HepG2 (cell line): ENCODE measurements around the gene TEAD3. TPM values are rescaled to one million over a fixed set of nuclear protein-coding genes. Genes with fewer than 3 reads are reported as not detected.

Experiments used
- CREB1 ChIP-seq, 2 experiments: fragments of 450-650 bp in 1 of 2; IDR thresholded peaks; 2 replicates each; pipeline ENCODE4 v1.6.1; 2016 to 2017; ENCODE audit warnings: control low read depth in 1 of 2, mild to moderate bottlenecking in 1 of 2, missing compliant biosample characterization in 1 of 2, missing genetic modification characterization in 1 of 2
- GPN1 ChIP-seq: sonication (generic); formaldehyde crosslinking; IDR thresholded peaks from 2 replicates; pipeline ENCODE4 v1.5.1; 2020; ENCODE audit warnings: missing genetic modification reagents, borderline replicate concordance
- HES4 ChIP-seq: sonication (generic); formaldehyde crosslinking; IDR thresholded peaks from 2 replicates; pipeline ENCODE4 v1.9.0; 2021; ENCODE audit warnings: mild to moderate bottlenecking, missing genetic modification reagents, borderline replicate concordance
- HOXD1 ChIP-seq: sonication (generic); formaldehyde crosslinking; IDR thresholded peaks from 2 replicates; pipeline ENCODE4 v1.5.0; 2020; ENCODE audit warnings: missing genetic modification reagents
- JUNB ChIP-seq: sonication (generic); formaldehyde crosslinking; IDR thresholded peaks from 2 replicates; pipeline ENCODE4 v1.8.0; 2022; ENCODE audit warnings: missing genetic modification reagents, mild to moderate bottlenecking, borderline replicate concordance
- MEIS1 ChIP-seq: sonication (generic); formaldehyde crosslinking; IDR thresholded peaks from 2 replicates; pipeline ENCODE4 v1.9.0; 2021; ENCODE audit warnings: mild to moderate bottlenecking, missing genetic modification reagents, moderate library complexity, borderline replicate concordance
- RAD21 ChIP-seq: fragments of 450-650 bp; formaldehyde crosslinking; IDR thresholded peaks from 2 replicates; pipeline ENCODE4 v1.5.0; 2020; ENCODE audit warnings: mild to moderate bottlenecking
- ZKSCAN5 ChIP-seq: sonication (generic); formaldehyde crosslinking; IDR thresholded peaks from 2 replicates; pipeline ENCODE4 v1.5.1; 2020; ENCODE audit warnings: mild to moderate bottlenecking, missing genetic modification reagents
- ZMYM2 ChIP-seq: sonication (generic); formaldehyde crosslinking; IDR thresholded peaks from 2 replicates; pipeline ENCODE4 v1.8.0; 2022; ENCODE audit warnings: mild to moderate bottlenecking, missing genetic modification reagents
- ZNF354B ChIP-seq: sonication (generic); formaldehyde crosslinking; IDR thresholded peaks from 2 replicates; pipeline ENCODE4 v1.8.0; 2022; ENCODE audit warnings: mild to moderate bottlenecking, missing genetic modification reagents
- ZSCAN12 ChIP-seq: sonication (generic); formaldehyde crosslinking; IDR thresholded peaks from 2 replicates; pipeline ENCODE4 v1.9.0; 2021; ENCODE audit warnings: mild to moderate bottlenecking, missing genetic modification reagents
- polyA plus RNA-seq, 8 experiments: library from polyadenylated mRNA; depleted of rRNA in 3 of 8; stranded (reverse) in 7 of 8; unstranded in 1 of 8; fragments of >200 nt; fragmentation: Illumina TruSeq in 4 of 8; extraction: Trizol in 4 of 8; gene quantifications; 2 replicates each; pipeline versions ENCODE4 v1.2.1 to v1.2.3, GENCODE V29; 2011 to 2016; ENCODE audit warnings: low read depth in 4 of 8, missing spikeins in 1 of 8, mixed read lengths in 1 of 8; ENCODE audit not compliant: insufficient read depth in 1 of 8
- total RNA-seq, 5 experiments: library from RNA; depleted of rRNA; stranded (reverse); fragments of >200 nt; fragmentation: Illumina TruSeq; extraction: Trizol; gene quantifications; 2 replicates each; pipeline ENCODE4 v1.2.3, GENCODE V29; 2016; ENCODE audit warnings: low read depth in 1 of 5
- TF ChIP-seq, protein P1 (sequence below): sonication (generic); formaldehyde crosslinking; IDR thresholded peaks from one replicate; pipeline ENCODE4 v1.5.1; 2020; ENCODE audit warnings: mild to moderate bottlenecking, missing genetic modification reagents; ENCODE audit errors: not compliant biosample characterization

Gene TEAD3
- total and polyA plus RNA-seq, 2 of the 13 experiments (the other 11 are each of a cell fraction or from before 2014, with no cell fraction given) = 15.1 to 16.5 TPM

DNA sequence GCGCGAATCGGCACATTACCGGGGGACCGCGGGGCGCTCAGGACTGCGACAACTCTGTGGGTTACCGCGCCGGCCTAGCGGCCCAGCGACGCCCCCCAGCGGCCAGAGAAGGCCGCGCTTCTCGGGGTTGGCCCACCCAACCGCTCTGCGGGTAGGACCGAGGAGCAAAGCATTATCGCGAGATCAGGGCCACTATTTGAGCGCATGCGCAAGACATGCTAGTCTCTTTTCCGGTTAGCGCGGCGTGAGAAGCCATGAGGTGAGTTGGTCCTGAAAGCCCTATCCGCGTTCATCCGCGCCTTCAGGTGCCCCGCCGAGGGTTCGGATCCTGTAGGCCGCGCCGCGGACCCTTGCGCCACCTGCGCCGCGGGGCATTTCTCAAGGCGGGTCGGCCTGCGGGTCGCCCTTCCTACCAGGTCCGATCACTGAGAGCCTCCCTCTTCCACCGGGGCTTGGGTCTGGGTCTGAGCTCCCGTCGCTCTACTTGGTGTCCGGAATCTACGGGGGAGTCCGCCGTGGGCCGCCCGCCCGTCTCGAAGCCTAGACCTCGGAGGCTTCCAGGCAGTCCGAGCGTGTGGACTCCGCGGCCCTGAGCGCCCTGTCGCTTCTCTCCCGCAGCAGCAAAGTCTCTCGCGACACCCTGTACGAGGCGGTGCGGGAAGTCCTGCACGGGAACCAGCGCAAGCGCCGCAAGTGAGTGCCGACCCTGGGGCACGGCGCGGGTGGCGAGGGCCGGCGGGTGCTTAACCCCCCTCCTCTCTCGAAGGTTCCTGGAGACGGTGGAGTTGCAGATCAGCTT lies 28.5 kb downstream of the TEAD3 start, which contains the start of gene RPL10A (continued):
- TF ChIP-seq, protein P1, sequence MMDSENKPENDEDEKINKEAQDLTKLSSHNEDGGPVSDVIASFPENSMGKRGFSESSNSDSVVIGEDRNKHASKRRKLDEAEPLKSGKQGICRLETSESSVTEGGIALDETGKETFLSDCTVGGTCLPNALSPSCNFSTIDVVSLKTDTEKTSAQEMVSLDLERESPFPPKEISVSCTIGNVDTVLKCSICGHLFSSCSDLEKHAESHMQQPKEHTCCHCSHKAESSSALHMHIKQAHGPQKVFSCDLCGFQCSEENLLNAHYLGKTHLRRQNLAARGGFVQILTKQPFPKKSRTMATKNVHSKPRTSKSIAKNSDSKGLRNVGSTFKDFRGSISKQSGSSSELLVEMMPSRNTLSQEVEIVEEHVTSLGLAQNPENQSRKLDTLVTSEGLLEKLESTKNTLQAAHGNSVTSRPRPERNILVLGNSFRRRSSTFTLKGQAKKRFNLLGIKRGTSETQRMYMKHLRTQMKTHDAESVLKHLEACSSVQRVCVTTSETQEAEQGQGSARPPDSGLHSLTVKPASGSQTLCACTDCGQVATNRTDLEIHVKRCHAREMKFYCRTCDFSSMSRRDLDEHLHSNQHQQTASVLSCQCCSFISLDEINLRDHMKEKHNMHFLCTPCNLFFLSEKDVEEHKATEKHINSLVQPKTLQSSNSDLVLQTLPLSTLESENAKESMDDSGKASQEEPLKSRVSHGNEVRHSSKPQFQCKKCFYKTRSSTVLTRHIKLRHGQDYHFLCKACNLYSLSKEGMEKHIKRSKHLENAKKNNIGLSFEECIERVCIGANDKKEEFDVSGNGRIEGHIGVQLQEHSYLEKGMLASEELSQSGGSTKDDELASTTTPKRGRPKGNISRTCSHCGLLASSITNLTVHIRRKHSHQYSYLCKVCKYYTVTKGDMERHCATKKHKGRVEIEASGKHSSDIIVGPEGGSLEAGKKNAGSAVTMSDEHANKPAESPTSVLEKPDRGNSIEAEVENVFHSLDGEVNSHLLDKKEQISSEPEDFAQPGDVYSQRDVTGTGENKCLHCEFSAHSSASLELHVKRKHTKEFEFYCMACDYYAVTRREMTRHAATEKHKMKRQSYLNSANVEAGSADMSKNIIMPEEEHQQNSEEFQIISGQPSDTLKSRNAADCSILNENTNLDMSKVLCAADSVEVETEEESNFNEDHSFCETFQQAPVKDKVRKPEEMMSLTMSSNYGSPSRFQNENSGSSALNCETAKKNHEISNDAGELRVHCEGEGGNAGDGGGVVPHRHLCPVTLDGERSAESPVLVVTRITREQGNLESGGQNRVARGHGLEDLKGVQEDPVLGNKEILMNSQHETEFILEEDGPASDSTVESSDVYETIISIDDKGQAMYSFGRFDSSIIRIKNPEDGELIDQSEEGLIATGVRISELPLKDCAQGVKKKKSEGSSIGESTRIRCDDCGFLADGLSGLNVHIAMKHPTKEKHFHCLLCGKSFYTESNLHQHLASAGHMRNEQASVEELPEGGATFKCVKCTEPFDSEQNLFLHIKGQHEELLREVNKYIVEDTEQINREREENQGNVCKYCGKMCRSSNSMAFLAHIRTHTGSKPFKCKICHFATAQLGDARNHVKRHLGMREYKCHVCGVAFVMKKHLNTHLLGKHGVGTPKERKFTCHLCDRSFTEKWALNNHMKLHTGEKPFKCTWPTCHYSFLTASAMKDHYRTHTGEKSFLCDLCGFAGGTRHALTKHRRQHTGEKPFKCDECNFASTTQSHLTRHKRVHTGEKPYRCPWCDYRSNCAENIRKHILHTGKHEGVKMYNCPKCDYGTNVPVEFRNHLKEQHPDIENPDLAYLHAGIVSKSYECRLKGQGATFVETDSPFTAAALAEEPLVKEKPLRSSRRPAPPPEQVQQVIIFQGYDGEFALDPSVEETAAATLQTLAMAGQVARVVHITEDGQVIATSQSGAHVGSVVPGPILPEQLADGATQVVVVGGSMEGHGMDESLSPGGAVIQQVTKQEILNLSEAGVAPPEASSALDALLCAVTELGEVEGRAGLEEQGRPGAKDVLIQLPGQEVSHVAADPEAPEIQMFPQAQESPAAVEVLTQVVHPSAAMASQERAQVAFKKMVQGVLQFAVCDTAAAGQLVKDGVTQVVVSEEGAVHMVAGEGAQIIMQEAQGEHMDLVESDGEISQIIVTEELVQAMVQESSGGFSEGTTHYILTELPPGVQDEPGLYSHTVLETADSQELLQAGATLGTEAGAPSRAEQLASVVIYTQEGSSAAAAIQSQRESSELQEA (CRISPR knock-in tag) = peak; percentile 77
- peak; percentile 97 for TF ChIP-seq ZNF354B (CRISPR knock-in tag)
- TF ChIP-seq ZKSCAN5 (CRISPR knock-in tag) = no peak
- TF ChIP-seq CREB1 (IDR thresholded peaks at IDR 0.05) = no peak
- TF ChIP-seq CREB1 (CRISPR knock-in tag; IDR thresholded peaks at IDR 0.05) = no peak
- no peak; the same call in 1 of the 2 replicates for TF ChIP-seq GPN1
- TF ChIP-seq ZSCAN12 (CRISPR knock-in tag) = peak; percentile 18; the same call in 1 of the 2 replicates
- TF ChIP-seq HES4 = peak; percentile 78; the same call in 1 of the 2 replicates
- peak; percentile 80; the same call in 1 of the 2 replicates for TF ChIP-seq HOXD1 (CRISPR knock-in tag)
- peak; percentile 79; the same call in 1 of the 2 replicates for TF ChIP-seq MEIS1
- peak; percentile 98 for TF ChIP-seq RAD21
- TF ChIP-seq JUNB (CRISPR knock-in tag) = no peak
- peak; percentile 87 for TF ChIP-seq ZMYM2 (CRISPR knock-in tag)
